Measurements from ENCODE around the gene LXN.

The LXN gene

DNA sequence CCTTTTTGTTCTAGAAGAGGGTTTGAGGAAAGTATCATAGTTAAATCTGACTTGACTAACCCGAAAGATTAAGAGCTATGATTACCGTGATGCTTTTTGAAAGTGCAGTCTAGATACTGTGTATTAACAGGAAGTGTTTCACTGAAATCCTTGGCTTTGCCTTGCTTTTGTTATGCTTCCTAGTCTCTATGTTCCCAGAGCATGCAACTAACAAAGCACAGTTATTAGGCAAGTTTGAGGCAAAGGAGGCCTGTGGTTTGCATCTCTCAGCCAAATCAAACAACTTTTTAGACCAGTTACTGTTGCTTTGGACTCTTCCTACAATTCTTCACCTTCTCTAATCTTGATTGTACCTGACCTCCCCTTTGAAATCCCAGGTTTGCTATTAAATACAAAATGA, 3.9 kb downstream of the LXN start:
- DNase-seq (ENCODE audit: low spot score): no peak

GRCh38 chr3:158666416-158666815, 6.0 kb downstream of the LXN start:
- DNase-seq (ENCODE audit: low spot score): no peak

GRCh38 chr3:158663832-158664231, 8.6 kb downstream of the LXN start:
- DNase-seq (ENCODE audit: low spot score): no peak

GRCh38 chr3:158663246-158663645, 9.2 kb downstream of the LXN start:
- no peak for DNase-seq (ENCODE audit: low spot score)

DNA sequence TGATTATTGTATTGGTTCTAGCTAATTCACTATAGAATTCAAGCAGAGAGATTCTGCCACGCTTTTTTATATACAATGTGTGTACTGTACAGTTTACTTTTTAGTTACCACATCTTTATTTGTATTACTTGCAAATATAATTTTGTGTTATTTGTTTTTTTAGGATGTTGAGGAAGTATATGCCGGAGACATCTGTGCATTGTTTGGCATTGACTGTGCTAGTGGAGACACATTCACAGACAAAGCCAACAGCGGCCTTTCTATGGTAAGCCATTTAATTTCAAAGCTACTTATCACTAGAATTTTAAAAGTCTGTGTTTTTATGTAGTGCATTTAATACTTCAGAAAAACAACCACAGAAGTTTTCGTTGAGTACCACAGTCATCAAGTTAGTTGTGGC, 11.7 kb downstream of the LXN start:
- no peak for DNase-seq (ENCODE audit: low spot score)

DNA sequence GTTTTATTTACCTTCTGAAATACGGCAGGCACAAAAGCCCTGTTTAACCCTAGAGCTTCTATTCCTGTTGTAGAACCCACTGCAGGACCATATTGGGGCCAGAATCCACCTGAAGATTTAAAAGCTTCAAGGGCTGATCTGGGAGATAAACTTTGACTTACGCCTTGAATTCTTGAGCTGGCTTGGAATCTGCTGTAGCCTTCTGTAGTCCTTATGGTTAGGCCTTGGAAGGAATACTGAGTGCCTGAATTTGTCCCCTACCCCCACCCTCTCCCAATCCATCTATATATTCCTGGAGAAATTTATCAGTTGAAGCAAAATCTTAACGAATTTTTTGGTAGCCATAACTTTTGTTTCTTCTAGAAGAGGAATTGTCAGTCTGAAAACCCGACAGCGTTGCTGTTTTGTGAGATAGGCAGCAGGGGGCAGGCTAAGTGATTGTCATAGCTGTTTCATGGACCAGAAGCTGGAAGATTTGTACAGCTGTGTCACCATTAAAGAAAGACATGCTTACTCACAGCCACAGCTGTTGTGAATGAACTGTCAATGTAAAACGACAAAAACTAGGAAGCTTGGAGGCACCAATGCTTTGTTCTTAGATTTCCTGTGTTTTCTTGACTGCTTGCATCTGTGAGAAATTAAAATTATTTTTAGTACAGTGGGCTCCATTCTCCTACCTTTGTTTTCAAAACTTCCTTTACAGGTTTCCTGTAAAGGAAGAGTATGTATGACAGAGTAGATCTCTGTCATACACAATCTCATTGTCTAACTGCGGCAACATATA, 12.8 kb downstream of the LXN start:
- peak; percentile 24 for DNase-seq (ENCODE audit: low spot score)

- no peak for DNase-seq (ENCODE audit: low spot score)
Observed at GRCh38 chr3:158658889-158659288, 13.6 kb downstream of the LXN start.

- no peak for DNase-seq (ENCODE audit: low spot score)
Observed at GRCh38 chr3:158652463-158652862, 20.0 kb downstream of the LXN start.

- DNase-seq (ENCODE audit: low spot score): no peak
Observed at GRCh38 chr3:158651192-158651591, 21.3 kb downstream of the LXN start.

GRCh38 chr3:158649791-158650190, 22.7 kb downstream of the LXN start:
- no peak for DNase-seq (ENCODE audit: low spot score)

DNA sequence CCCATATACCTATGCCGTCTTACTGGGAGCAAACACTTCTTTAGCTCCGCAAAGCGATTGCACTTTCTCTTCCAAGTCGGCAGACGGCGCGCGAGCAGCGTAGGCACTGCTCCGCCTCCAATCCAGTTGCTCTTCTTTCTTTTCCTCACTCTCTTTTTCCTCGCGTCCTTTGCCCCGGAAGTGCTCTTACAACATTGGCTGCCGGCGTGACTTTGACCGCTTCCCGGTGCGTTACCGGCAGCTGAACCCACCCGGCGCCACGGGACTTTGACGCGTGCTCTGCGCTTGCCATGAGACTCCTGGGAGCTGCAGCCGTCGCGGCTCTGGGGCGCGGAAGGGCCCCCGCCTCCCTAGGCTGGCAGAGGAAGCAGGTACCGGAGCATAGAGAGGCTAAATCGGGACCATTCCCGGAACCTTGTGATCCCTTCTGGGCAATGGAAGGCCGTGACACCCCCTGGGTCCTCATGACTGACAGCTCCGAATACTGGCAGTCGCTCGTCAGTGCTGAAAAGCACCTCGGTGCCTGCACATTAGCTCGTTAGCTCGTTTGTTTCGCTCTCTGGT, 28.0 kb downstream of the LXN start, which contains the start of gene GFM1:
Gene GFM1 (plus strand): TSS at position 183 of the 564 bp plus-strand sequence. CDS start 108 bp downstream, at position 291.
- DNase-seq (ENCODE audit: low spot score): peak; percentile 91

- DNase-seq (ENCODE audit: low spot score): no peak
Observed at GRCh38 chr3:158642474-158643210, 29.8 kb downstream of the LXN start.

- DNase-seq (ENCODE audit: low spot score): peak; percentile 12
Observed at GRCh38 chr3:158642005-158642404, 30.4 kb downstream of the LXN start.

- no peak for DNase-seq (ENCODE audit: low spot score)
Observed at GRCh38 chr3:158640646-158641045, 31.8 kb downstream of the LXN start.

- no peak for DNase-seq (ENCODE audit: low spot score)
Observed at GRCh38 chr3:158631981-158632380, 40.5 kb downstream of the LXN start.

DNA sequence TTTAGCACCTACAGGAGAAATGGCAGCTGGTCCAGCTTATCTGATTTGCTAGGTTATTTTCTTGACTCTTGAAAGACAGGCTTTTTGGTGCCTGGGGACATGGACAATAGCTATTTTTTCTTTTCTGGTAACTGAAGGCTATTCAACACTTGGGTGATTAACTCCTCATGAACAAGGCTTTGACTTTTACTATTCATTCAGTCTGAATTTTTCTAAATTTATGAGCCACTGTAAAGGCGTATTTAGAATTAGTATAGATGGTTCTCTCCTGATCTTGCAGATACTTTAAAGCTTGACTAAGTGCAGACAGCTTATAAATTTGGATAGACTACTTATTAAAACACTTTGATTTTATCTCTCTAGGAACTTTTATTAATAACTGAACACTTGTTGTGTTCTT, 46.6 kb downstream of the LXN start:
- no peak for DNase-seq (ENCODE audit: low spot score)

- no peak for DNase-seq (ENCODE audit: low spot score)
Observed at GRCh38 chr3:158617982-158618875, 54.2 kb downstream of the LXN start.

All from CD4-positive, alpha-beta T cell treated with Interleukin-6 at 100 ng/mL for 8 hours (primary cell).